Testis (tissue), 2 donors: ENCODE data around the gene ITIH4.

Source experiments
- CTCF ChIP-seq, 3 experiments: fragments of 450-650 bp in 2 of 3; fragments of 200-600 bp in 1 of 3; sonication (generic) in 1 of 3; IDR thresholded peaks; one replicate each; pipeline ENCODE4 v1.5.1; 2016 to 2019; ENCODE audit warnings: antibody characterized with exemption in 3 of 3, mild to moderate bottlenecking in 2 of 3, moderate library complexity in 1 of 3
- POLR2A ChIP-seq: fragments of 450-650 bp; IDR thresholded peaks from one replicate; pipeline ENCODE4 v1.6.1; 2017; ENCODE audit warnings: antibody characterized with exemption, mild to moderate bottlenecking, moderate library complexity

DNA sequence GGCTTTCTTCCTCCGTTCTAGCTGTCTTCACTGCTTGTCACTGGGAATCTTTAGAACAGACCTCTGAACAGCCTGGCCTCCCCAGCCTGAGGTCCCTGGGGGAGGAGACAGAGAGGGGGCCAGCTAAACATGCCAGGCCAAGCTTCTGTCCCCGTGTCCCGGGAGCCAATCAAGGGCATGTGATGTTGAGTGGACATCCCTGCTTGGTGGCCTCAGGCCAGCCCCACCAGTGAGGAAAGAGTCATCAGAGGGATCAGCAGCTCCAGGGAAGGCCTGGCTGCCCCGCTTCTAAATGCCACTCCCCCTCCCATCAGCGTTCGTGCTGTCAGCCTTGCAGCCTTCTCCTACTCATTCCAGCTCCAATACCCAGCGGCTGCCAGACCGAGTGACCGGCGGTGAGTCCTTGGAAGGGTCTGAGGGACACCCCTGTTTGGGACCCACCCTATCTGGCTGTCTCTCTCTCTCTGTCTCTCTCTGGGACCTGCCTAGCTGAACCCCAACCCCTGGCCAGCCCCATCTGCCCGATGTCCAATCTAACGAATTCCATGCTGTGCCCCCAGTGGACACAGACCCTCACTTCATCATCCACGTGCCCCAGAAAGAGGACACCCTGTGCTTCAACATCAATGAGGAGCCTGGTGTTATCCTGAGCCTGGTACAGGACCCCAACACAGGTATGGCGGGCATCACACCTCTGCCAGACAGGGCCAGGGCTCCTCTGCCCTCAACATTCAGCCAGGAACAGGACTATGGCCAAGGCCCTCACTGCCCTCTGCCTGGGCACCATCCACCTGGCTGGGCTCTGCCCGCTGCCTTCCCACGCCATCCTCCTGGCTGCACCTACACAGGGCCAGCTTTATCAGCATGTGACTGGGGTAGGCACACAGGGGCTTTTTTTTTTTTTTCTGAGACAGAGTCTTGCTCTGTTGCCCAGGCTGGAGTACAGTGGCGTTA lies 42.5 kb downstream of the ITIH4 start:
- no peak for TF ChIP-seq POLR2A
- TF ChIP-seq CTCF (IDR thresholded peaks at IDR 0.05): no peak
